Kidney epithelial cell (primary cell): Measurements from ENCODE around the gene GRM8. TPM values are rescaled to one million over a fixed set of nuclear protein-coding genes. Genes with fewer than 3 reads are reported as not detected.
A peak's percentile ranks its signal among the peaks of the same experiment; 100 is the strongest.

Source experiments
- DNase-seq: peaks from one replicate; pipeline ENCODE4 v3.0.0-alpha.2; 2010; ENCODE audit warnings: low read depth
- H3K27me3 ChIP-seq: 2 replicates; pipeline ENCODE4 v1.6.0; 2011; ENCODE audit warnings: low read length; ENCODE audit not compliant: control insufficient read depth, insufficient read depth
- H3K36me3 ChIP-seq: 2 replicates; pipeline ENCODE4 v1.5.1; 2011; ENCODE audit warnings: low read length; ENCODE audit not compliant: control insufficient read depth, insufficient read depth
- H3K4me3 ChIP-seq: 2 replicates; pipeline ENCODE4 v1.5.1; 2011; ENCODE audit warnings: low read depth, mild to moderate bottlenecking, control low read depth, low read length
- total RNA-seq: library from RNA; depleted of rRNA; stranded (reverse); fragments of >200 nt; gene quantifications from 2 replicates; pipeline ENCODE4 v1.2.3, GENCODE V29; 2015
- TF ChIP-seq, protein P1 (sequence below): IDR thresholded peaks from 2 replicates; pipeline ENCODE4 v1.5.1; 2011; ENCODE audit warnings: mild to moderate bottlenecking, moderate library complexity, low read length, control low read depth, inconsistent platforms; ENCODE audit not compliant: insufficient read depth, poor library complexity, severe bottlenecking

GRM8 gene
- total RNA-seq, 1 donor from 2014 or later: 0.17 TPM

DNA sequence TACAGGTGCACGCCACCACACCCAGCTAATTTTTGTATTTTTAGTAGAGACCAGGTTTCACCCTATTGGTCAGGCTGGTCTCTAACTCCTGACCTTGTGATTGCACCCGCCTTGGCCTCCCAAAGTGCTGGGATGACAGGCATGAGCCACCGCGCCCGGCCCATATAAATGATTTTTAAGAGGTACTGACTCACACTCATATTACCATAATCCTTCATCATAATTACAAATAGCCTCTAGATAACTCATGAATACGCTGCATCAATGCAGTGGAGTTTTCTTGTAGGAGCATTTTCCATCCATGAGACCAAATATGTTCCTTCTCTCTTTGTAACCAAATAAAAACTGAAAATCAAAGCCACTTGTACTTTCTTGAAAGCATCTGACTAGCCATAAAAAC, 193.3 kb downstream of the GRM8 start:
- Histone ChIP-seq H3K36me3 (no peaks in the 10 kb centered on the region), H3K4me3 (no peak overlapping the region), H3K27me3 (no peaks in the 10 kb centered on the region)
- TF ChIP-seq, protein P1, sequence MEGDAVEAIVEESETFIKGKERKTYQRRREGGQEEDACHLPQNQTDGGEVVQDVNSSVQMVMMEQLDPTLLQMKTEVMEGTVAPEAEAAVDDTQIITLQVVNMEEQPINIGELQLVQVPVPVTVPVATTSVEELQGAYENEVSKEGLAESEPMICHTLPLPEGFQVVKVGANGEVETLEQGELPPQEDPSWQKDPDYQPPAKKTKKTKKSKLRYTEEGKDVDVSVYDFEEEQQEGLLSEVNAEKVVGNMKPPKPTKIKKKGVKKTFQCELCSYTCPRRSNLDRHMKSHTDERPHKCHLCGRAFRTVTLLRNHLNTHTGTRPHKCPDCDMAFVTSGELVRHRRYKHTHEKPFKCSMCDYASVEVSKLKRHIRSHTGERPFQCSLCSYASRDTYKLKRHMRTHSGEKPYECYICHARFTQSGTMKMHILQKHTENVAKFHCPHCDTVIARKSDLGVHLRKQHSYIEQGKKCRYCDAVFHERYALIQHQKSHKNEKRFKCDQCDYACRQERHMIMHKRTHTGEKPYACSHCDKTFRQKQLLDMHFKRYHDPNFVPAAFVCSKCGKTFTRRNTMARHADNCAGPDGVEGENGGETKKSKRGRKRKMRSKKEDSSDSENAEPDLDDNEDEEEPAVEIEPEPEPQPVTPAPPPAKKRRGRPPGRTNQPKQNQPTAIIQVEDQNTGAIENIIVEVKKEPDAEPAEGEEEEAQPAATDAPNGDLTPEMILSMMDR: no peak
- no peak for DNase-seq

DNA sequence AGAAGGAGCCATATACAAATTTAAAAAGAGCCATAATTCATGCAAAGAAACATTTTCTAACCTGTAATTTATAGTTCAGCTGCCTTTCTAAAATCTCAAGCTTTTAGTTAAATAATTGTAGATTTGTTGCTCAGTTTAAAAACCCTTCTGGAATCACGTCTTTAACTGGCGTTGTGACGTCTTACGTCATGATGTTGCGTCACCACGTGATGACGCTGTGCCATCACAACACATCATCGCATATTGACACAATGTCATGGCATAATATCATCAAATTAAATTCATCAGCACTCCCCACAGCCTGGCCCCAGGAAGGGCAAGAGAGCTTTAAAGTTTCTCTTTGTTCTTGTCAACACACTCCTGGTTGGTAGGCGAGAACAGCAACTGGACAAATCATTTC, 194.8 kb downstream of the GRM8 start:
- Histone ChIP-seq H3K36me3 (no peaks in the 10 kb centered on the region), H3K4me3 (no peak overlapping the region), H3K27me3 (no peaks in the 10 kb centered on the region)
- TF ChIP-seq, protein P1: no peak
- no peak for DNase-seq

DNA sequence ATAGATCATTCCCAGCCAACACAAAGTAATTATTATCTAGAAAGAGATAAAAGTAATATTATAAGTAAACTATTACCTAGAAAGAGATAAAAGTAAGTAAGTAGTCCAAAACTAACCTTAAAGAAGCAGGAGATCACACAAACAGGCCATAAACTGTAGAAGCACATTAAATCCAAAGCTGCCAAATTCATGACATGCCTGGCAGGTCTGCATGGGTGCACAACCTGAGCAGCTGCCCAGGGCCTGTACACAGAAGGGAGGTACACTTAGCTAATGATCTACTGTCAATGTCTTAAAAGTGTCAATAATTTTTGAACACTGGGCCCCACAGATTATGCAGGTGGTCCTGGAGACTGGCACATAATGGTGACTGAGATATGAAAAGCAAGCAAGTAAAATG, 196.5 kb downstream of the GRM8 start:
- TF ChIP-seq, protein P1: no peak
- DNase-seq: no peak
- no peak overlapping the region for H3K4me3 ChIP-seq
- H3K36me3 ChIP-seq: no peaks in the 10 kb centered on the region
- no peaks in the 10 kb centered on the region for H3K27me3 ChIP-seq

DNA sequence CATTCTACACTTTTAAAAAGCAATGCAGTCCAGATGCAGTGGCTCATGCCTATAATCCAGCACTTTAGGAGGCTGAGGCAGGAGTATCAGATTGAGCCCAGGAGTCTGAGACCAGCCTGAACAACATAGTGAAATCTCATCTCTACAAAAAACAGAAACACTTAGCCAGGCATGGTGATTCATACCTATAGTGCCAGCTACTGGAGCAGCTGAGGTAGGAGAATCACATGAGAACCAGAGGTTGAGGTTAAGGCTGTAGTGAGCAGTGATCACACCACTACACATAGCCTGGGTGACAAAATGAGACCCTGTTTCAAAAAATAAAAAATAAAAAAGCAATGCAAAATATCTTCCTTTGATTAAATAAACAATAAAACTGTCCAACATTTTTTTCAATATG, 205.2 kb downstream of the GRM8 start:
- Histone ChIP-seq H3K4me3 (no peak overlapping the region), H3K36me3 (no peaks in the 10 kb centered on the region), H3K27me3 (no peaks in the 10 kb centered on the region)
- DNase-seq: no peak
- TF ChIP-seq, protein P1: peak; percentile 29

DNA sequence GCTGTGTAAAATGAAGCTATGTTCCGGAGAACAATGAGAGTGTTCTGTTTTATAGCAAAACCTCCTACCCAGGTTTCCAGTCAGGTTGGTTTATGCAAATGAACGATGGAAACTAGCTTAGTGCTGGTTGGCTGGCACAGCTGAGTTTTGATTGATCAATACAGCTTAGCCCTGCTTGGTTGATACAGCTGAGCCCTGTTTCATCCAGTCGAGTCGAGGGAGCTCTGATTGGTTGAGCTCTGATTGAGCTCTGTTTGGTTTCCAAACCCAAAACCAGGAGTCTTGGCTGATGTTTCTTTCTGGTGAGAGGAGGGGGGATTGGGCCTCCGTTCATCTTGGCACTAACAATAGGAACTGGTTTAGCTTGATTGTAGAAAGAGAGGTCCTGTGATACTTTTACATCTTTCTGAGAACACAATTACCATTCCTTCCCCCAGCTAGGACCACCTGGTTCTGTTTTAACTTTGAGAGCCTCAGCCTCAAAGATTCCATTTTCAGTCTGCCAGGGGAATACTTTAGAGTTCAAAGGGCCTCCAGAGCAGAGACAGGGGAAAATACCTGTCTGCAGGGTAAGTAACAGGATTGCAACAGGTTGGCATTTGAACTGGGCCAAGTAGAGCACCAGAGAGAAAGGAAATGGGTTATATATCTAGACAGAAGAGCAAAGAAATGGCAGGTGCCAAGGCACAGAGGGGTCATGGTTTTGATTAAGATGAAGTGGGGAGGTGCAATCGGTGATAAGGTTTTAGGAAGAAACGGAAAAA, 210.9 kb downstream of the GRM8 start:
- TF ChIP-seq, protein P1: no peak
- no peaks in the 10 kb centered on the region for H3K36me3 ChIP-seq
- no peaks in the 10 kb centered on the region for H3K27me3 ChIP-seq
- H3K4me3 ChIP-seq: no peak overlapping the region
- DNase-seq: no peak

DNA sequence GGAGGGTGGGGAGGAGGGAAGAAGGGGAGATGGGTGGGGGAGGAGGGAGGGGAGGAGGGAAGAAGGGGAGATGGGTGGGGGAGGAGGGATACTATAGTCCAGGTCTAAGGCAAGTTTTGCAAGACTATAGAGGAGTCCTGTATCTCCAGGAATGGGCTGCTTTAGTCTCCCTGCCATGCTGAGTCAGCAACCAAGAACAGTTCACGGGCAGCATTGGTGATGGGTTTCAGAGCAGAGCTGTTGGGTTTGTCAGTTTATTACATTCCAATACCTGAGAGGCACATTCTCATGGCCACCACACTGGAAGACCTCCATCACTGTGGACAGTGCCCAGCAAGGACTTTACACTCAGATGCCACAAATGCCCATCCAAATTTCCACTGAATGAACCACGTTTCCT, 212.7 kb downstream of the GRM8 start:
- DNase-seq: no peak
- TF ChIP-seq, protein P1: no peak

More for the DNA sequence above, 212.7 kb downstream of the GRM8 start:
- Histone ChIP-seq H3K4me3 (no peak overlapping the region), H3K36me3 (no peaks in the 10 kb centered on the region), H3K27me3 (no peaks in the 10 kb centered on the region)
